ENCODE results near the gene CIC. TPM values are rescaled to one million over a fixed set of nuclear protein-coding genes. Genes with fewer than 3 reads are reported as not detected.

Gene CIC
- total RNA-seq, 1 experiment from 2014 or later: 21.2 TPM

GRCh38 chr19:42272989-42273406, 3.9 kb downstream of the CIC start:
- in situ Hi-C loops (cut with HindIII; ENCODE audit: low sequenced_read_pairs): no loop called here
- peak; percentile 29 for DNase-seq (ENCODE audit: low spot score)

GRCh38 chr19:42273407-42274064, 4.5 kb downstream of the CIC start:
- in situ Hi-C loops (cut with HindIII; ENCODE audit: low sequenced_read_pairs): no loop called here
- DNase-seq (ENCODE audit: low spot score): no peak

- no peak for DNase-seq (ENCODE audit: low spot score)
- in situ Hi-C loops (cut with HindIII; ENCODE audit: low sequenced_read_pairs): no loop called here
Observed at GRCh38 chr19:42274065-42274682, 5.1 kb downstream of the CIC start.

- in situ Hi-C loops (cut with HindIII; ENCODE audit: low sequenced_read_pairs): no loop called here
- peak; percentile 83 for DNase-seq (ENCODE audit: low spot score)
Observed at GRCh38 chr19:42275103-42275502, 6.1 kb downstream of the CIC start.

GRCh38 chr19:42275517-42275916, 6.5 kb downstream of the CIC start:
- no peak for DNase-seq (ENCODE audit: low spot score)
- in situ Hi-C loops (cut with HindIII; ENCODE audit: low sequenced_read_pairs): no loop called here

GRCh38 chr19:42276284-42276683, 7.2 kb downstream of the CIC start:
- in situ Hi-C loops (cut with HindIII; ENCODE audit: low sequenced_read_pairs): no loop called here
- DNase-seq (ENCODE audit: low spot score): no peak

GRCh38 chr19:42276821-42277220, 7.8 kb downstream of the CIC start:
- no peak for DNase-seq (ENCODE audit: low spot score)
- in situ Hi-C loops (cut with HindIII; ENCODE audit: low sequenced_read_pairs): no loop called here

GRCh38 chr19:42277821-42278451, 8.9 kb downstream of the CIC start:
- in situ Hi-C loops (cut with HindIII; ENCODE audit: low sequenced_read_pairs): no loop called here
- peak; percentile 33 for DNase-seq (ENCODE audit: low spot score)

GRCh38 chr19:42278452-42279154, 9.6 kb downstream of the CIC start:
- in situ Hi-C loops (cut with HindIII; ENCODE audit: low sequenced_read_pairs): no loop called here
- peak; percentile 30 for DNase-seq (ENCODE audit: low spot score)

- no peak for DNase-seq (ENCODE audit: low spot score)
- in situ Hi-C loops (cut with HindIII; ENCODE audit: low sequenced_read_pairs): no loop called here
Observed at GRCh38 chr19:42279155-42279901, 10.3 kb downstream of the CIC start.

- DNase-seq (ENCODE audit: low spot score): peak; percentile 92
- in situ Hi-C loops (cut with HindIII; ENCODE audit: low sequenced_read_pairs): no loop called here
Observed at GRCh38 chr19:42279902-42280814, 11.1 kb downstream of the CIC start.

GRCh38 chr19:42280815-42281145, 11.7 kb downstream of the CIC start:
- peak; percentile 46 for DNase-seq (ENCODE audit: low spot score)
- in situ Hi-C loops (cut with HindIII; ENCODE audit: low sequenced_read_pairs): no loop called here

- in situ Hi-C loops (cut with HindIII; ENCODE audit: low sequenced_read_pairs): no loop called here
- peak; percentile 37 for DNase-seq (ENCODE audit: low spot score)
Observed at GRCh38 chr19:42281146-42281826, 12.2 kb downstream of the CIC start.

GRCh38 chr19:42281827-42282762, 13.0 kb downstream of the CIC start:
- in situ Hi-C loops (cut with HindIII; ENCODE audit: low sequenced_read_pairs): no loop called here
- peak; percentile 58 for DNase-seq (ENCODE audit: low spot score)

- in situ Hi-C loops (cut with HindIII; ENCODE audit: low sequenced_read_pairs): no loop called here
- peak; percentile 37 for DNase-seq (ENCODE audit: low spot score)
Observed at GRCh38 chr19:42282819-42283187, 13.8 kb downstream of the CIC start.

- DNase-seq (ENCODE audit: low spot score): peak; percentile 94
- in situ Hi-C loops (cut with HindIII; ENCODE audit: low sequenced_read_pairs): no loop called here
Observed at GRCh38 chr19:42283188-42284065, 14.4 kb downstream of the CIC start.

All from G401 (cell line).